Sigmoid colon (tissue), 7 donors: Measurements from ENCODE around the gene SDK1. TPM values are rescaled to one million over a fixed set of nuclear protein-coding genes. Genes with fewer than 3 reads are reported as not detected.

Experiments used
- DNase-seq: peaks from one replicate; pipeline ENCODE4 v3.0.0-alpha.2; 2019
- H3K27ac ChIP-seq, 4 donors: fragments of 200-600 bp; sonication (generic); one replicate each; pipeline ENCODE4 v1.5.1; 2016 to 2019; ENCODE audit warnings: mild to moderate bottlenecking in 1 of 4
- H3K27me3 ChIP-seq, 3 donors: fragments of 200-600 bp; sonication (generic); one replicate each; pipeline ENCODE4 v1.5.1; 2019; ENCODE audit warnings: mild to moderate bottlenecking in 1 of 3
- H3K36me3 ChIP-seq, 4 donors: fragments of 200-600 bp; sonication (generic); one replicate each; pipeline ENCODE4 v1.5.1; 2016 to 2019
- H3K4me1 ChIP-seq, 4 donors: fragments of 200-600 bp; sonication (generic); one replicate each; pipeline ENCODE4 v1.5.1; 2017 to 2019
- H3K4me3 ChIP-seq, 4 donors: fragments of 200-600 bp; sonication (generic); one replicate each; pipeline ENCODE4 v1.5.1; 2017 to 2019; ENCODE audit warnings: mild to moderate bottlenecking in 2 of 4, moderate library complexity in 1 of 4
- H3K9me3 ChIP-seq, 4 donors: fragments of 200-600 bp in 3 of 4; sonication (generic) in 3 of 4; one replicate each; pipeline versions ENCODE4 v1.5.1 to v1.6.1; 2013 to 2019
- CTCF ChIP-seq, 4 experiments: fragments of 450-650 bp in 3 of 4; fragments of 200-600 bp in 1 of 4; IDR thresholded peaks; one replicate each; pipeline ENCODE4 v1.5.1; 2016 to 2019; ENCODE audit warnings: antibody characterized with exemption in 4 of 4, mild to moderate bottlenecking in 3 of 4, moderate library complexity in 2 of 4
- EP300 ChIP-seq, 4 donors: sonication (generic); formaldehyde crosslinking; IDR thresholded peaks; one replicate each; pipeline ENCODE4 v1.6.1; 2017; ENCODE audit warnings: antibody characterized with exemption in 4 of 4
- POLR2A ChIP-seq, 2 donors: fragments of 450-650 bp; IDR thresholded peaks; one replicate each; pipeline ENCODE4 v1.6.1; 2016; ENCODE audit warnings: antibody characterized with exemption in 2 of 2, mild to moderate bottlenecking in 2 of 2, moderate library complexity in 2 of 2
- POLR2AphosphoS5 ChIP-seq, 4 donors: sonication (generic); formaldehyde crosslinking; IDR thresholded peaks; one replicate each; pipeline ENCODE4 v1.6.1; 2017; ENCODE audit warnings: antibody characterized with exemption in 4 of 4
- WGBS, 2 donors: extraction: QIAGEN DNeasy Blood & Tissue Kit; methylation state at CpG; one replicate each; pipeline ENCODE4 v1.1.7; 2013; 5-methylcytosine and 5-hydroxymethylcytosine counted together
- intact Hi-C: fragments of 100-400 bp; cut with DNase I; formaldehyde crosslinking; loops from one replicate; pipeline ENCODE4 v1.15.1; 2023
- polyA plus RNA-seq, 3 donors: library from polyadenylated mRNA; stranded (reverse); fragments of 200-250 nt; gene quantifications; one replicate each; pipeline ENCODE4 v1.2.3, GENCODE V29; 2013
- total RNA-seq, 4 donors: library from RNA; depleted of rRNA; stranded (reverse); fragments of >200 nt; gene quantifications; one replicate each; pipeline ENCODE4 v1.1.0, GENCODE V29; 2016
- donor health status: healthy with polysubstance abuse.
- donor health status: Bipolar disorder and iron deficiency.
- donor health status: healthy.

The SDK1 gene
- total and polyA plus RNA-seq, 7 donors, result under 0.01 to 23.0 (median 10.0) TPM; not detected in 1

- intact Hi-C loops, result no loop called here
- no peaks in the 10 kb centered on the region for H3K9me3 ChIP-seq
- H3K4me3 ChIP-seq, result no peak overlapping the region
- H3K27me3 ChIP-seq, result no peaks in the 10 kb centered on the region
- WGBS, 2 donors, result 89 to 90% methylated on average over 15 of the region's 15 CpGs
- no peaks in the 10 kb centered on the region for H3K36me3 ChIP-seq
- DNase-seq, result peak; percentile 36
- H3K27ac ChIP-seq, result no peak overlapping the region
- no peak for TF ChIP-seq POLR2A (IDR thresholded peaks at IDR 0.05)
- no peak for TF ChIP-seq EP300 (IDR thresholded peaks at IDR 0.05)
- no peak for TF ChIP-seq POLR2AphosphoS5 (IDR thresholded peaks at IDR 0.05)
- TF ChIP-seq CTCF (IDR thresholded peaks at IDR 0.05), result no peak
- H3K4me1 ChIP-seq, result peaks cover 0 to 7% (median 2%) of the 10 kb centered on the region in 4 donors
Observed at GRCh38 chr7:4233146-4233545, 932.1 kb downstream of the SDK1 start.

GRCh38 chr7:4233621-4234497, 932.8 kb downstream of the SDK1 start:
- no peak overlapping the region for H3K27ac ChIP-seq
- H3K9me3 ChIP-seq, result no peaks in the 10 kb centered on the region
- H3K4me1 ChIP-seq, result peaks cover 0 to 6% (median under 1%) of the 10 kb centered on the region in 4 donors
- no peak for TF ChIP-seq POLR2AphosphoS5 (IDR thresholded peaks at IDR 0.05)
- no peak for TF ChIP-seq CTCF (IDR thresholded peaks at IDR 0.05)
- TF ChIP-seq EP300 (IDR thresholded peaks at IDR 0.05), result no peak
- TF ChIP-seq POLR2A (IDR thresholded peaks at IDR 0.05), result no peak
- H3K4me3 ChIP-seq, result no peak overlapping the region
- peak; percentile 33 for DNase-seq
- no peaks in the 10 kb centered on the region for H3K36me3 ChIP-seq
- intact Hi-C loops, result no loop called here
- no peaks in the 10 kb centered on the region for H3K27me3 ChIP-seq
- 91 to 92% methylated on average over 26 of the region's 26 CpGs for WGBS, 2 donors

- Histone ChIP-seq H3K27ac (no peak overlapping the region), H3K4me1 (peaks cover 0 to under 1% (median 0%) of the 10 kb centered on the region in 4 donors), H3K9me3 (no peaks in the 10 kb centered on the region), H3K4me3 (no peak overlapping the region), H3K27me3 (no peaks in the 10 kb centered on the region), H3K36me3 (no peaks in the 10 kb centered on the region)
- peak; percentile 51 for DNase-seq
- WGBS, 2 donors, result 91 to 93% methylated on average over 12 of the region's 12 CpGs
- TF ChIP-seq POLR2A (IDR thresholded peaks at IDR 0.05) (no peak), CTCF (IDR thresholded peaks at IDR 0.05) (no peak), EP300 (IDR thresholded peaks at IDR 0.05) (no peak), POLR2AphosphoS5 (IDR thresholded peaks at IDR 0.05) (no peak)
- intact Hi-C loops, result no loop called here
Observed at GRCh38 chr7:4234498-4234855, 933.4 kb downstream of the SDK1 start.

GRCh38 chr7:4234886-4235285, 933.8 kb downstream of the SDK1 start:
- Histone ChIP-seq H3K9me3 (no peaks in the 10 kb centered on the region), H3K27me3 (no peaks in the 10 kb centered on the region), H3K4me1 (no peaks in the 10 kb centered on the region), H3K4me3 (no peak overlapping the region), H3K27ac (no peak overlapping the region), H3K36me3 (no peaks in the 10 kb centered on the region)
- WGBS, 2 donors, result 89 to 91% methylated on average over 9 of the region's 9 CpGs
- intact Hi-C loops, result no loop called here
- TF ChIP-seq POLR2AphosphoS5 (IDR thresholded peaks at IDR 0.05) (no peak), CTCF (IDR thresholded peaks at IDR 0.05) (no peak), POLR2A (IDR thresholded peaks at IDR 0.05) (no peak), EP300 (IDR thresholded peaks at IDR 0.05) (no peak)
- peak; percentile 28 for DNase-seq
